ENCODE results near the gene DUSP10. TPM values are rescaled to one million over a fixed set of nuclear protein-coding genes. Genes with fewer than 3 reads are reported as not detected.

DUSP10 gene
- total RNA-seq, 1 donor from 2014 or later, result 19.6 TPM

GRCh38 chr1:221782970-221783369, 41.1 kb upstream of the DUSP10 start:
- Mint-ChIP-seq H3K9me3 (no peaks in the 10 kb centered on the region), H3K27ac (no peak overlapping the region), H3K27me3 (peaks cover 4% of the 10 kb centered on the region), H3K36me3 (no peaks in the 10 kb centered on the region), H3K4me1 (ENCODE audit: unreplicated experiment) (no peaks in the 10 kb centered on the region), H3K4me3 (no peak overlapping the region)
- DNase-seq (ENCODE audit: extremely low spot score, unreplicated experiment), result no peak
- TF ChIP-seq, protein P1, sequence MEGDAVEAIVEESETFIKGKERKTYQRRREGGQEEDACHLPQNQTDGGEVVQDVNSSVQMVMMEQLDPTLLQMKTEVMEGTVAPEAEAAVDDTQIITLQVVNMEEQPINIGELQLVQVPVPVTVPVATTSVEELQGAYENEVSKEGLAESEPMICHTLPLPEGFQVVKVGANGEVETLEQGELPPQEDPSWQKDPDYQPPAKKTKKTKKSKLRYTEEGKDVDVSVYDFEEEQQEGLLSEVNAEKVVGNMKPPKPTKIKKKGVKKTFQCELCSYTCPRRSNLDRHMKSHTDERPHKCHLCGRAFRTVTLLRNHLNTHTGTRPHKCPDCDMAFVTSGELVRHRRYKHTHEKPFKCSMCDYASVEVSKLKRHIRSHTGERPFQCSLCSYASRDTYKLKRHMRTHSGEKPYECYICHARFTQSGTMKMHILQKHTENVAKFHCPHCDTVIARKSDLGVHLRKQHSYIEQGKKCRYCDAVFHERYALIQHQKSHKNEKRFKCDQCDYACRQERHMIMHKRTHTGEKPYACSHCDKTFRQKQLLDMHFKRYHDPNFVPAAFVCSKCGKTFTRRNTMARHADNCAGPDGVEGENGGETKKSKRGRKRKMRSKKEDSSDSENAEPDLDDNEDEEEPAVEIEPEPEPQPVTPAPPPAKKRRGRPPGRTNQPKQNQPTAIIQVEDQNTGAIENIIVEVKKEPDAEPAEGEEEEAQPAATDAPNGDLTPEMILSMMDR (conservative IDR thresholded peaks at IDR 0.05), result no peak

DNA sequence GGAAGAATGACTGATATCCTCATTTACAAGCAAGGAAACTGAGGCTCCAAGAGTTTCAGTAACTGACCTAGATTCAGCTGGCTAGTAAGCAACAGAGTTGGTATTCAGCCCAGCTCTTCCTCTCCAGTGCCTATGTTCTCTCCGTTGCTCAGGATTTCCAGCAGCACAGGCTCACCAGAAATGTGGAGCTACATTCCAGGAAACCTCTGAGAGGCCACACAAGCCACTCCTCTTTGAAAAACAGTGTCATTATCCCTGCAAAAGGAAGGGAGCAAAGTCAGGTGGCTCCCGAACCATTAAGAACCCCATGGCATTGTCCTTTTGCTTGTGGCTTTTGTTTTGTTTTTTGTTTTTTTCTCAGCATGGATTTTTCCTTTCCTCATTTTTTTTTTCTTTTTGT, 40.6 kb upstream of the DUSP10 start:
- DNase-seq (ENCODE audit: extremely low spot score, unreplicated experiment), result no peak
- TF ChIP-seq, protein P1 (conservative IDR thresholded peaks at IDR 0.05), result no peak
- Mint-ChIP-seq H3K27ac (no peak overlapping the region), H3K36me3 (no peaks in the 10 kb centered on the region), H3K4me1 (ENCODE audit: unreplicated experiment) (no peaks in the 10 kb centered on the region), H3K9me3 (no peaks in the 10 kb centered on the region), H3K4me3 (no peak overlapping the region), H3K27me3 (peaks cover 4% of the 10 kb centered on the region)

DNA sequence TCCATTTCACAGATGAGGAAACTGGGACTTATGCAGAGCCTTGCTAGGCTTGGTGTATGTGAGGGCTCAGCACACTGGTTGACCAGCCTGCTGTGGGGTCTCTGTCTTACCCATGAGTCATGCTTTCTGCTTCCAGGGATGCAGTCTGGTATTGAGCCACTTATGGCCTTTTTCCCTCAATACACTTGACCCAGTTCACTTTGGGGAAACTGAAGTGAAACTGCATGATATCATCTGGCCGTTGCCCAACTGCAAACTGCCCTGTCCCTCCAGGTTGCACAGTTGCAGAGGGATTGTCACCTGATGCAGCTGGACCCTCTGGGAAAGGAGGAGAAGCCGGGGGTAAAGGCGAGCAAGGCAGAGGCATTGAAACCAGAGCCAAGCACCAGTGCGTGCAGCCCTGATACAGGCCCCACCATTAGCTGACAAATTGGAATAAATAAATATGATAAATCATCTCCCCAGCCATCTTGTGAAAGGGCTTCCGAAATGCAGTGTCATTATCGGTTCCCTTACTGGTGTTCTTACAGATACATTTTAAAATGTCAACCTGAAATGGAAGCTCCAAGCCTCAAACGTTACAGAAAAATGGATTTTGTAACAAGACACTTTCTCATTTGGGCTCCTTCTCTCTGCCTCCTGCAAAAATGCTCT, 39.3 kb upstream of the DUSP10 start:
- H3K27me3 Mint-ChIP-seq, result peaks cover 4% of the 10 kb centered on the region
- DNase-seq (ENCODE audit: extremely low spot score, unreplicated experiment), result no peak
- H3K9me3 Mint-ChIP-seq, result no peaks in the 10 kb centered on the region
- TF ChIP-seq, protein P1 (conservative IDR thresholded peaks at IDR 0.05), result no peak
- no peaks in the 10 kb centered on the region for H3K36me3 Mint-ChIP-seq
- H3K4me1 Mint-ChIP-seq (ENCODE audit: unreplicated experiment), result no peaks in the 10 kb centered on the region
- H3K27ac Mint-ChIP-seq, result no peak overlapping the region
- H3K4me3 Mint-ChIP-seq, result no peak overlapping the region

- Mint-ChIP-seq H3K36me3 (no peaks in the 10 kb centered on the region), H3K27ac (no peak overlapping the region), H3K4me3 (no peak overlapping the region), H3K27me3 (peaks cover 4% of the 10 kb centered on the region), H3K4me1 (ENCODE audit: unreplicated experiment) (no peaks in the 10 kb centered on the region), H3K9me3 (no peaks in the 10 kb centered on the region)
- TF ChIP-seq, protein P1 (conservative IDR thresholded peaks at IDR 0.05), result no peak
- no peak for DNase-seq (ENCODE audit: extremely low spot score, unreplicated experiment)
These were observed 38.3 kb upstream of the DUSP10 start for GRCh38 chr1:221780175-221780574.

- Mint-ChIP-seq H3K9me3 (no peaks in the 10 kb centered on the region), H3K4me3 (no peak overlapping the region), H3K27ac (no peak overlapping the region), H3K27me3 (peaks cover 3% of the 10 kb centered on the region), H3K4me1 (ENCODE audit: unreplicated experiment) (no peaks in the 10 kb centered on the region), H3K36me3 (no peaks in the 10 kb centered on the region)
- no peak for DNase-seq (ENCODE audit: extremely low spot score, unreplicated experiment)
- TF ChIP-seq, protein P1 (conservative IDR thresholded peaks at IDR 0.05), result no peak
These were observed 37.9 kb upstream of the DUSP10 start for GRCh38 chr1:221779771-221780170.

Data from type B pancreatic cell (in vitro differentiated cells).